K562 (cell line): ENCODE measurements around the gene TMEM139. TPM values are rescaled to one million over a fixed set of nuclear protein-coding genes. Genes with fewer than 3 reads are reported as not detected.

Source experiments
- ATAC-seq: fragments of 200-7000 bp; cut with Tn5 transposase; 3 replicates; pipeline ENCODE4 v1.9.1; 2020; ENCODE audit warnings: moderate library complexity
- BruUV-seq: library from RNA; stranded (reverse); fragments of 400-500 nt; replicated peaks from 2 replicates; lab custom pipeline; 2021; lab: Mats Ljungman, UMichigan
- CTCF ChIA-PET: fragments of 300-600 bp; formaldehyde crosslinking; extraction: SDS; loops from one replicate; lab custom pipeline; 2021; ENCODE audit warnings: low intra/inter-chr PET ratio; lab: Yijun Ruan, JAX
- POLR2A ChIA-PET: fragments of 300-600, 350-650 bp; sonication (Branson Sonifier 250); formaldehyde crosslinking; extraction: SDS; loops from one replicate; lab custom pipeline; 2021; ENCODE audit warnings: antibody characterized with exemption, inconsistent platforms; lab: Yijun Ruan, JAX
- DNase-seq, 4 experiments: peaks; one replicate each; pipeline versions ENCODE4 v3.0.0 to v3.0.0-alpha.2; 2011 to 2018; ENCODE audit warnings: low spot score in 3 of 4, mixed read lengths in 3 of 4; ENCODE audit errors: extremely low read depth in 1 of 4
- FAIRE-seq: peaks from 2 replicates; lab custom pipeline; 2011; peaks lifted over from hg19 to GRCh38; lab: Jason Lieb, UNC
- H2AFZ ChIP-seq: 2 replicates; pipeline ENCODE4 v1.6.0; 2011; ENCODE audit warnings: low read depth, low read length, control low read depth, inconsistent platforms
- H3K27ac ChIP-seq: fragments of 200-600 bp; 3 replicates; pipeline ENCODE4 v1.8.0; 2011; ENCODE audit warnings: low read depth, mild to moderate bottlenecking, control low read depth, inconsistent platforms, low read length, moderate library complexity, mixed read lengths; ENCODE audit errors: extremely low read depth
- H3K27me3 ChIP-seq, 2 experiments: fragments of 300-600 bp in 1 of 2; 2 replicates in 1 of 2; 3 replicates in 1 of 2; pipeline versions ENCODE4 v1.6.0 to v1.8.0; 2011; ENCODE audit warnings: inconsistent platforms in 2 of 2, low read length in 2 of 2, mild to moderate bottlenecking in 1 of 2, mixed read lengths in 1 of 2, moderate library complexity in 1 of 2; ENCODE audit not compliant: control insufficient read depth in 2 of 2, insufficient read depth in 2 of 2
- H3K36me3 ChIP-seq: fragments of 300-600 bp; 3 replicates; pipeline ENCODE4 v1.8.0; 2011; ENCODE audit warnings: mild to moderate bottlenecking, low read length, inconsistent platforms; ENCODE audit not compliant: control insufficient read depth, insufficient read depth
- H3K4me1 ChIP-seq, 2 experiments: fragments of 200-600 bp in 1 of 2; replicated peaks in 1 of 2; 2 replicates in 1 of 2; 3 replicates in 1 of 2; pipeline versions ENCODE4 v1.5.1 to v1.8.0; 2011; ENCODE audit warnings: inconsistent platforms in 2 of 2, low read length in 2 of 2, mild to moderate bottlenecking in 1 of 2, mixed read lengths in 1 of 2, moderate library complexity in 1 of 2; ENCODE audit not compliant: control insufficient read depth in 2 of 2, insufficient read depth in 2 of 2
- H3K4me2 ChIP-seq: 2 replicates; pipeline ENCODE4 v1.6.1; 2011; ENCODE audit warnings: low read length, control low read depth, inconsistent platforms, mixed read lengths; ENCODE audit not compliant: insufficient read depth
- H3K4me3 ChIP-seq: fragments of 200-600 bp; sonication (generic), shearing (Covaris generic); 2 replicates; pipeline ENCODE4 v1.5.1; 2016; ENCODE audit warnings: control low read depth, inconsistent platforms
- H3K79me2 ChIP-seq: fragments of 200-600 bp; 3 replicates; pipeline ENCODE4 v1.8.0; 2011; ENCODE audit warnings: low read length, inconsistent platforms; ENCODE audit not compliant: control insufficient read depth, insufficient read depth
- H3K9ac ChIP-seq, 2 experiments: 2 replicates each; pipeline versions ENCODE4 v1.6.0 to v1.6.1; 2011; ENCODE audit warnings: low read depth in 2 of 2, low read length in 2 of 2, control low read depth in 1 of 2, inconsistent platforms in 1 of 2, mild to moderate bottlenecking in 1 of 2, mixed read lengths in 1 of 2; ENCODE audit not compliant: insufficient read depth in 1 of 2
- H3K9me1 ChIP-seq: one replicate; pipeline ENCODE4 v1.6.0; 2011; ENCODE audit warnings: inconsistent platforms, mild to moderate bottlenecking, low read length, moderate library complexity; ENCODE audit not compliant: control insufficient read depth, insufficient read depth
- H3K9me3 ChIP-seq: replicated peaks from 2 replicates; pipeline ENCODE4 v1.5.1; 2011; ENCODE audit warnings: low read depth, low read length, inconsistent platforms; ENCODE audit not compliant: control insufficient read depth, insufficient read depth
- H4K20me1 ChIP-seq: replicated peaks from 2 replicates; pipeline ENCODE4 v1.6.1; 2011; ENCODE audit warnings: low read length, inconsistent platforms, mixed read lengths; ENCODE audit not compliant: control insufficient read depth, insufficient read depth
- COPS2 ChIP-seq: fragments of 450-650 bp; conservative IDR thresholded peaks from 2 replicates; pipeline ENCODE4 v1.6.1; 2016; ENCODE audit warnings: mild to moderate bottlenecking, moderate library complexity
- CREB1 ChIP-seq, 2 experiments: sonication (generic) in 1 of 2; formaldehyde crosslinking in 1 of 2; IDR thresholded peaks; 2 replicates each; pipeline versions ENCODE4 v1.6.1 to v1.8.0; 2012 to 2022; ENCODE audit warnings: inconsistent platforms in 1 of 2, mild to moderate bottlenecking in 1 of 2, missing genetic modification reagents in 1 of 2, moderate library complexity in 1 of 2
- RFX1 ChIP-seq: fragments of 450-650 bp; IDR thresholded peaks from 2 replicates; pipeline ENCODE4 v1.6.1; 2016; ENCODE audit warnings: mild to moderate bottlenecking, moderate library complexity
- SRSF3 ChIP-seq: fragments of 200-400 bp; formaldehyde crosslinking; IDR thresholded peaks from 2 replicates; pipeline ENCODE4 v1.6.1; 2016; ENCODE audit warnings: mild to moderate bottlenecking, low read length, moderate library complexity; ENCODE audit not compliant: insufficient read depth
- ZNF41 ChIP-seq: fragments of 250-450 bp; sonication (Bioruptor Pico); conservative IDR thresholded peaks from 2 replicates; pipeline ENCODE4 v1.4.0; 2020; ENCODE audit warnings: mild to moderate bottlenecking
- WGBS: fragments of 100-300 bp; shearing (Covaris generic); methylation state at CpG from one replicate; pipeline ENCODE4 v1.1.6; 2016; ENCODE audit warnings: low coverage, mixed read lengths; ENCODE audit not compliant: insufficient coverage; ENCODE audit errors: missing lambda C conversion rate; 5-methylcytosine and 5-hydroxymethylcytosine counted together
- in situ Hi-C: fragments of 300-500 bp; cut with MboI; formaldehyde crosslinking; loops from 4 replicates; pipeline ENCODE4 v1.15.0; 2018; ENCODE audit warnings: inconsistent platforms, mixed read lengths
- intact Hi-C: fragments of 100-400 bp; cut with micrococcal nuclease; formaldehyde crosslinking; loops from 2 replicates; pipeline ENCODE4 v1.14.2; 2022
- polyA plus RNA-seq, 8 experiments: library from polyadenylated mRNA; depleted of rRNA in 4 of 8; stranded (reverse) in 5 of 8; unstranded in 3 of 8; fragments of >200 nt; fragmentation: Nextera tagmentation in 2 of 8; fragmentation: Illumina TruSeq in 1 of 8; extraction: Ambion mirVana in 2 of 8; extraction: Trizol in 1 of 8; gene quantifications; 2 replicates each; pipeline versions ENCODE4 v1.2.1 to v1.2.3, GENCODE V29; 2011 to 2014; ENCODE audit warnings: inconsistent platforms in 1 of 8, missing spikeins in 1 of 8
- total RNA-seq, 7 experiments: library from RNA; depleted of rRNA in 6 of 7; stranded (reverse); fragments of >200 nt in 6 of 7; fragmentation: Illumina TruSeq in 2 of 7; extraction: Trizol in 2 of 7; gene quantifications; 2 replicates each; pipeline versions ENCODE4 v1.2.1 to v1.2.3, GENCODE V29; 2011 to 2021; ENCODE audit warnings: low replicate concordance in 1 of 7

The TMEM139 gene
- total and polyA plus RNA-seq, 9 of the 15 experiments (the other 6 are each of a cell fraction or from before 2014, with no cell fraction given), result 0.27 to 1.8 (median 0.79) TPM

DNA sequence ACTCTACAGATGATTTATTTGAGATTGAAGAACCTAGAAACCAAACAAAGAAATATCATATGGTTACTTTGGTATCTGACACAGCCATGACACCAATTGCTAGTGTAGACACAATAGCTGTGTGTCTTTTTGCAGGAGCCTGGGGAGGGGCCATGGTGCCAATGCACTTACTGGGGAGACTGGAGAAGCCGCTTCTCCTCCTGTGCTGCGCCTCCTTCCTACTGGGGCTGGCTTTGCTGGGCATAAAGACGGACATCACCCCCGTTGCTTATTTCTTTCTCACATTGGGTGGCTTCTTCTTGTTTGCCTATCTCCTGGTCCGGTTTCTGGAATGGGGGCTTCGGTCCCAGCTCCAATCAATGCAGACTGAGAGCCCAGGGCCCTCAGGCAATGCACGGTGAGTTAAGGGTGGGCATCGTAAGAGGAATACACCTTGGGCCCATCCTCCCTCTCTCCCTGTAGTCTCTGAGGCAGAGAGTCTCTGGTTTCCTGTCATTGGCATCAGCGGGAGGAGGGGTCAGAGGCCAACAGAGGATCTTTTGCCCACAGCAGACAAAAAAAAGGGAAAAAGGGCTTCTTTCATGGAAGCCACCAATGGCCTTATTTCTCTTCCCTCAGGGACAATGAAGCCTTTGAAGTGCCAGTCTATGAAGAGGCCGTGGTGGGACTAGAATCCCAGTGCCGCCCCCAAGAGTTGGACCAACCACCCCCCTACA is 1.2 kb downstream of the TMEM139 start:
- Histone ChIP-seq H3K79me2 (peaks cover 28% of the 10 kb centered on the region), H3K9me1 (peaks cover 4% of the 10 kb centered on the region), H3K9ac (no peak overlapping the region), H4K20me1 (no peaks in the 10 kb centered on the region; the same call in 1 of the 2 replicates), H3K27me3 (no peaks in the 10 kb centered on the region), H3K27ac (no peak overlapping the region), H3K9me3 (peaks cover 7% of the 10 kb centered on the region), H3K4me3 (no peak overlapping the region), H3K4me1 (peaks cover 28% of the 10 kb centered on the region in 2 experiments; a peak in 4 of 5 replicates), H3K36me3 (peaks cover 16% of the 10 kb centered on the region; the same call in 1 of the 3 replicates), H2AFZ (peak overlapping the region; percentile 82; the same call in 1 of the 2 replicates), H3K4me2 (no peak overlapping the region)
- ChIA-PET CTCF (no interaction called here), POLR2A (no interaction called here)
- 71% methylated on average over 11 of the region's 11 CpGs for WGBS
- no TSS peak for BruUV-seq
- ATAC-seq, result no peak
- TF ChIP-seq ZNF41 (CRISPR knock-in tag) (no peak), RFX1 (no peak), COPS2 (no peak)
- FAIRE-seq, result no peak
- intact Hi-C loops (no loop called here), in situ Hi-C loops (no loop called here)
- no peak for DNase-seq

GRCh38 chr7:143286522-143286890 is 1.7 kb downstream of the TMEM139 start:
- TF ChIP-seq CREB1 (IDR thresholded peaks at IDR 0.05), result peak; percentile 62
- TF ChIP-seq CREB1 (CRISPR knock-in tag; IDR thresholded peaks at IDR 0.05), result no peak
- no peak for TF ChIP-seq SRSF3
- H3K4me2 ChIP-seq, result no peak overlapping the region
- in situ Hi-C loops, result no loop called here
- no peak overlapping the region for H3K27ac ChIP-seq
- no peak overlapping the region for H3K4me3 ChIP-seq
- peaks cover 7% of the 10 kb centered on the region for H3K9me3 ChIP-seq
- peak in 1 of 4 experiments; percentile 10 for DNase-seq
- H4K20me1 ChIP-seq, result no peaks in the 10 kb centered on the region; the same call in 1 of the 2 replicates
- H3K79me2 ChIP-seq, result peaks cover 33% of the 10 kb centered on the region
- no TSS peak for BruUV-seq
- H3K9ac ChIP-seq, result no peak overlapping the region
- H3K27me3 ChIP-seq, result no peaks in the 10 kb centered on the region
- ChIA-PET CTCF (no interaction called here), POLR2A (no interaction called here)
- peaks cover 21% of the 10 kb centered on the region; the same call in 2 of the 3 replicates for H3K36me3 ChIP-seq
- ATAC-seq, result no peak
- H2AFZ ChIP-seq, result no peak overlapping the region
- intact Hi-C loops, result no loop called here
- peaks cover 4% of the 10 kb centered on the region for H3K9me1 ChIP-seq
- no peak for FAIRE-seq
- WGBS, result 80% methylated on average over 6 of the region's 6 CpGs
- H3K4me1 ChIP-seq, result peaks cover 26 to 28% of the 10 kb centered on the region in 2 experiments; a peak in 4 of 5 replicates
